DOHH2 (cell line): Measurements from ENCODE around the gene FAM177A1.

Source experiments
- EZH2phosphoT487 ChIP-seq: fragments of 200-600 bp; sonication (generic); IDR thresholded peaks from 2 replicates; pipeline ENCODE4 v1.6.1; 2017; ENCODE audit warnings: borderline replicate concordance, mild to moderate bottlenecking, antibody characterized with exemption, low read length, moderate library complexity, mixed read lengths
- TF ChIP-seq, protein P1 (sequence below): fragments of 200-600 bp; sonication (generic); IDR thresholded peaks from one replicate; pipeline ENCODE4 v1.5.1; 2014; ENCODE audit warnings: antibody characterized with exemption, mild to moderate bottlenecking, low read depth, low read length; ENCODE audit not compliant: poor library complexity, severe bottlenecking

GRCh38 chr14:35034440-35034833 is 11.6 kb upstream of the FAM177A1 start:
- TF ChIP-seq, protein P1, sequence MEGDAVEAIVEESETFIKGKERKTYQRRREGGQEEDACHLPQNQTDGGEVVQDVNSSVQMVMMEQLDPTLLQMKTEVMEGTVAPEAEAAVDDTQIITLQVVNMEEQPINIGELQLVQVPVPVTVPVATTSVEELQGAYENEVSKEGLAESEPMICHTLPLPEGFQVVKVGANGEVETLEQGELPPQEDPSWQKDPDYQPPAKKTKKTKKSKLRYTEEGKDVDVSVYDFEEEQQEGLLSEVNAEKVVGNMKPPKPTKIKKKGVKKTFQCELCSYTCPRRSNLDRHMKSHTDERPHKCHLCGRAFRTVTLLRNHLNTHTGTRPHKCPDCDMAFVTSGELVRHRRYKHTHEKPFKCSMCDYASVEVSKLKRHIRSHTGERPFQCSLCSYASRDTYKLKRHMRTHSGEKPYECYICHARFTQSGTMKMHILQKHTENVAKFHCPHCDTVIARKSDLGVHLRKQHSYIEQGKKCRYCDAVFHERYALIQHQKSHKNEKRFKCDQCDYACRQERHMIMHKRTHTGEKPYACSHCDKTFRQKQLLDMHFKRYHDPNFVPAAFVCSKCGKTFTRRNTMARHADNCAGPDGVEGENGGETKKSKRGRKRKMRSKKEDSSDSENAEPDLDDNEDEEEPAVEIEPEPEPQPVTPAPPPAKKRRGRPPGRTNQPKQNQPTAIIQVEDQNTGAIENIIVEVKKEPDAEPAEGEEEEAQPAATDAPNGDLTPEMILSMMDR: no peak
- TF ChIP-seq EZH2phosphoT487: no peak
